AG09319 (cell line): Measurements from ENCODE around the gene MSL2.
"Not testable (repeated sequence)": the region's sequence is repeated elsewhere in the genome, so short reads cannot be mapped to it uniquely, and the experiment has no call there.

ENCODE experiments used
- DNase-seq: peaks from one replicate; pipeline ENCODE4 v3.0.0-alpha.2; 2010; ENCODE audit warnings: low read depth; ENCODE audit errors: extremely low read depth
- CTCF ChIP-seq: IDR thresholded peaks from 2 replicates; pipeline ENCODE4 v1.5.1; 2011; ENCODE audit warnings: low read depth, mild to moderate bottlenecking, inconsistent platforms, low read length, moderate library complexity

MSL2 gene

GRCh38 chr3:136177876-136178275 is 18.3 kb downstream of the MSL2 start:
- TF ChIP-seq CTCF: no peak
- no peak for DNase-seq

- DNase-seq: no peak
- TF ChIP-seq CTCF: no peak
Measured at GRCh38 chr3:136173939-136174490, 22.1 kb downstream of the MSL2 start.

- TF ChIP-seq CTCF: no peak
- DNase-seq: no peak
Measured at GRCh38 chr3:136171097-136171542, 25.0 kb downstream of the MSL2 start.

- DNase-seq: not testable (repeated sequence)
Measured at GRCh38 chr3:136168236-136168635, 27.9 kb downstream of the MSL2 start.

GRCh38 chr3:136166507-136166906 is 29.6 kb downstream of the MSL2 start:
- no peak for DNase-seq
- TF ChIP-seq CTCF: no peak

GRCh38 chr3:136163607-136164006 is 32.5 kb downstream of the MSL2 start:
- not testable (repeated sequence) for DNase-seq

- DNase-seq: no peak
- TF ChIP-seq CTCF: no peak
Measured at GRCh38 chr3:136162322-136162721, 33.8 kb downstream of the MSL2 start.

- no peak for TF ChIP-seq CTCF
- DNase-seq: no peak
Measured at GRCh38 chr3:136161516-136161915, 34.6 kb downstream of the MSL2 start.
